CD4-positive, alpha-beta T cell (primary cell): ENCODE results near the gene CATSPERZ. TPM values are rescaled to one million over a fixed set of nuclear protein-coding genes. Genes with fewer than 3 reads are reported as not detected.

ENCODE experiments used
- ATAC-seq: fragments of 200-7000 bp; cut with Tn5 transposase; one replicate; pipeline ENCODE4 v1.10.0; 2022; ENCODE audit warnings: mild to moderate bottlenecking; ENCODE audit not compliant: poor library complexity
- CTCF ChIA-PET: fragments of 350-600 bp; sonication (Branson Sonifier 250); formaldehyde crosslinking; loops from one replicate; lab custom pipeline; 2021; ENCODE audit warnings: antibody characterized with exemption, inconsistent platforms; lab: Charles Lee
- POLR2A ChIA-PET: fragments of 350-600 bp; sonication (Branson Sonifier 250); formaldehyde crosslinking; loops from one replicate; lab custom pipeline; 2021; ENCODE audit warnings: antibody characterized with exemption, inconsistent platforms; lab: Charles Lee
- DNase-seq, 14 experiments: peaks; one replicate each; pipeline ENCODE4 v3.0.0-alpha.2; 2013 to 2020; ENCODE audit warnings: mixed read lengths in 2 of 14
- H3K27ac ChIP-seq, 2 donors: one replicate each; pipeline versions ENCODE4 v1.5.1 to v1.7.0; 2013; ENCODE audit warnings: low read length in 2 of 2, low read depth in 1 of 2, mild to moderate bottlenecking in 1 of 2
- H3K27me3 ChIP-seq, 2 experiments: 1 replicate in 1 of 2; 2 replicates in 1 of 2; pipeline versions ENCODE4 v1.6.1 to v1.7.0; 2013; ENCODE audit warnings: low read length in 2 of 2, control low read depth in 1 of 2, mild to moderate bottlenecking in 1 of 2, moderate library complexity in 1 of 2; ENCODE audit not compliant: insufficient read depth in 2 of 2, control insufficient read depth in 1 of 2
- H3K36me3 ChIP-seq: one replicate; pipeline ENCODE4 v1.6.1; 2013; ENCODE audit warnings: low read length, control low read depth; ENCODE audit not compliant: insufficient read depth
- H3K4me1 ChIP-seq: one replicate; pipeline ENCODE4 v1.6.1; 2013; ENCODE audit warnings: low read length, control low read depth; ENCODE audit not compliant: insufficient read depth
- H3K4me3 ChIP-seq: one replicate; pipeline ENCODE4 v1.5.1; 2013; ENCODE audit warnings: mild to moderate bottlenecking, low read length, moderate library complexity
- H3K9me3 ChIP-seq, 2 experiments: 1 replicate in 1 of 2; 2 replicates in 1 of 2; pipeline versions ENCODE4 v1.6.1 to v1.7.0; 2013; ENCODE audit warnings: low read length in 2 of 2, mild to moderate bottlenecking in 2 of 2, control low read depth in 1 of 2, moderate library complexity in 1 of 2; ENCODE audit not compliant: control insufficient read depth in 1 of 2, insufficient read depth in 1 of 2
- H3K27ac Mint-ChIP-seq: one replicate; pipeline ENCODE4 v1.8.0; 2020; ENCODE audit warnings: mixed read lengths
- H3K27me3 Mint-ChIP-seq: one replicate; pipeline ENCODE4 v1.8.0; 2021; ENCODE audit warnings: mixed read lengths
- H3K36me3 Mint-ChIP-seq: one replicate; pipeline ENCODE4 v1.8.0; 2021; ENCODE audit warnings: low read depth, mixed read lengths
- H3K4me1 Mint-ChIP-seq: one replicate; pipeline ENCODE4 v1.8.0; 2021; ENCODE audit warnings: low read depth, mixed read lengths
- H3K4me3 Mint-ChIP-seq: one replicate; pipeline ENCODE4 v1.8.0; 2020; ENCODE audit warnings: mild to moderate bottlenecking, mixed read lengths
- H3K9me3 Mint-ChIP-seq: one replicate; pipeline ENCODE4 v1.8.0; 2020; ENCODE audit warnings: mixed read lengths
- CTCF ChIP-seq: fragments of 200-600 bp; IDR thresholded peaks from one replicate; pipeline ENCODE4 v1.8.0; 2022; ENCODE audit warnings: antibody characterized with exemption, mild to moderate bottlenecking
- intact Hi-C, 2 experiments: fragments of 100-400 bp; cut with DNase I in 1 of 2; cut with micrococcal nuclease in 1 of 2; formaldehyde crosslinking; loops; one replicate each; pipeline versions ENCODE4 v1.15.1 to v1.9.0; 2023 to 2025; cut with DNase I, micrococcal nuclease
- total RNA-seq, 174 experiments: library from RNA in 2 of 174; stranded (reverse) in 2 of 174; gene quantifications; one replicate each; pipeline ENCODE4 v1.2.3 and lab custom pipeline; 2021 to 2026

The CATSPERZ gene
- total RNA-seq, 2 experiments from 2014 or later, result not detected

- Histone ChIP-seq H3K4me3 (no peak overlapping the region), H3K27ac (no peak overlapping the region), H3K4me1 (peaks cover 40% of the 10 kb centered on the region), H3K9me3 (peaks cover 0 to 6% of the 10 kb centered on the region in 2 experiments), H3K36me3 (peaks cover 13% of the 10 kb centered on the region), H3K27me3 (peaks cover 13 to 14% of the 10 kb centered on the region in 2 experiments)
- no peak for TF ChIP-seq CTCF
- H3K4me1 Mint-ChIP-seq, result peaks cover 20% of the 10 kb centered on the region
- H3K4me3 Mint-ChIP-seq, result peak overlapping the region; percentile 90
- H3K9me3 Mint-ChIP-seq, result no peaks in the 10 kb centered on the region
- ChIA-PET POLR2A (interaction anchor here (3.8 kb wide), 1 partner anchor 18 kb away, joined by 18 read pairs; the partner anchor contains the start of gene ESRRA), CTCF (interaction anchor here (0.6 to 3.9 kb wide), 3 partner anchors 14 to 1519 kb away, joined by 3 to 21 read pairs (median 10); partner anchors contain the start of gene CATSPERZ)
- DNase-seq, result peak in 1 of 14 experiments; percentile 42
- no peak for ATAC-seq
- intact Hi-C loops, result loop anchor here in 1 of 2 experiments (1.0 kb wide), 1 partner anchor 17 kb away; no protein-coding TSS in a partner anchor
- peak overlapping the region; percentile 88 for H3K27ac Mint-ChIP-seq
- H3K27me3 Mint-ChIP-seq, result peaks cover 8% of the 10 kb centered on the region
- peaks cover 5% of the 10 kb centered on the region for H3K36me3 Mint-ChIP-seq
Measured at GRCh38 chr11:64286801-64287159, 13.4 kb upstream of the CATSPERZ start.

- H3K9me3 Mint-ChIP-seq, result no peaks in the 10 kb centered on the region
- intact Hi-C loops, result no loop called here
- peaks cover 19% of the 10 kb centered on the region for H3K4me1 Mint-ChIP-seq
- Histone ChIP-seq H3K36me3 (peaks cover 6% of the 10 kb centered on the region), H3K27ac (no peak overlapping the region), H3K4me1 (peaks cover 46% of the 10 kb centered on the region), H3K4me3 (no peak overlapping the region), H3K9me3 (peaks cover 0 to 7% of the 10 kb centered on the region in 2 experiments), H3K27me3 (peaks cover 19 to 22% of the 10 kb centered on the region in 2 experiments)
- DNase-seq (no peak), ATAC-seq (no peak)
- TF ChIP-seq CTCF, result no peak
- H3K27ac Mint-ChIP-seq, result no peak overlapping the region
- H3K27me3 Mint-ChIP-seq, result peaks cover 13% of the 10 kb centered on the region
- H3K36me3 Mint-ChIP-seq, result peaks cover 5% of the 10 kb centered on the region
- H3K4me3 Mint-ChIP-seq, result peak overlapping the region; percentile 62
- ChIA-PET POLR2A (interaction anchor here (3.8 kb wide), 1 partner anchor 17 kb away, joined by 18 read pairs; the partner anchor contains the start of gene ESRRA), CTCF (no interaction called here)
Measured at GRCh38 chr11:64287676-64288352, 12.3 kb upstream of the CATSPERZ start.

GRCh38 chr11:64288353-64288750 is 11.8 kb upstream of the CATSPERZ start:
- peaks cover 25 to 27% of the 10 kb centered on the region in 2 experiments for H3K27me3 ChIP-seq
- no peak for DNase-seq
- peaks cover 18% of the 10 kb centered on the region for H3K27me3 Mint-ChIP-seq
- peaks cover 0 to 10% of the 10 kb centered on the region in 2 experiments for H3K9me3 ChIP-seq
- peaks cover 5% of the 10 kb centered on the region for H3K36me3 Mint-ChIP-seq
- peaks cover 6% of the 10 kb centered on the region for H3K36me3 ChIP-seq
- CTCF ChIA-PET, result no interaction called here
- H3K27ac Mint-ChIP-seq, result no peak overlapping the region
- no peaks in the 10 kb centered on the region for H3K9me3 Mint-ChIP-seq
- no peak for TF ChIP-seq CTCF
- H3K4me3 Mint-ChIP-seq, result peak overlapping the region; percentile 7
- H3K4me3 ChIP-seq, result no peak overlapping the region
- POLR2A ChIA-PET, result no interaction called here
- peaks cover 41% of the 10 kb centered on the region for H3K4me1 ChIP-seq
- H3K4me1 Mint-ChIP-seq, result peaks cover 14% of the 10 kb centered on the region
- intact Hi-C loops, result no loop called here
- ATAC-seq, result no peak
- no peak overlapping the region for H3K27ac ChIP-seq
